Measurements from ENCODE around the gene PCLAF.

PCLAF gene

DNA sequence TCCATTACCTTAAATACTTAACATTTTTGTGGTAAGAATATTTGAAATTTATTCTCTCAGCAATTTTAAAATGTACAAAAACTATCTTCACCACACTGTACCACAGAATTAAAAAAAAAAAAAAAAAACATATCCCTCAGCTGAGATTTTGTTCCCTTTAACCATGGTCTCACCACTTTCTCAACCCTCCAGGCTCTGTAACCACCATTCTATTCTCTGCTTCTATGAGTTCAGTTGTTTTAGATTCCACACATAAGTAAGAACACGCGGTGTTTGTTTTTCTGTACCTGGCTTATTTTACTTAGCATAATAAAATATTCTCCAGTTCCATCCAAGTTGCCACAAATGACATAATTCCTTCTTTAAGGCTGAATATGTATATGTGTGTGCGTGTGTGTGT lies 66.8 kb downstream of the PCLAF start:
- DNase-seq, result no peak

All from midbrain (tissue), 1 donor.